Raji (cell line): Measurements from ENCODE around the gene MDFI.
A peak's percentile ranks its signal among the peaks of the same experiment; 100 is the strongest.

Experiments
- POLR2A ChIP-seq: IDR thresholded peaks from 2 replicates; pipeline ENCODE4 v1.6.1; 2011; ENCODE audit warnings: low read depth, low read length, control low read depth; ENCODE audit not compliant: insufficient read depth

Gene MDFI

GRCh38 chr6:41599015-41599851, 39.0 kb upstream of the MDFI start:
- no peak for TF ChIP-seq POLR2A

DNA sequence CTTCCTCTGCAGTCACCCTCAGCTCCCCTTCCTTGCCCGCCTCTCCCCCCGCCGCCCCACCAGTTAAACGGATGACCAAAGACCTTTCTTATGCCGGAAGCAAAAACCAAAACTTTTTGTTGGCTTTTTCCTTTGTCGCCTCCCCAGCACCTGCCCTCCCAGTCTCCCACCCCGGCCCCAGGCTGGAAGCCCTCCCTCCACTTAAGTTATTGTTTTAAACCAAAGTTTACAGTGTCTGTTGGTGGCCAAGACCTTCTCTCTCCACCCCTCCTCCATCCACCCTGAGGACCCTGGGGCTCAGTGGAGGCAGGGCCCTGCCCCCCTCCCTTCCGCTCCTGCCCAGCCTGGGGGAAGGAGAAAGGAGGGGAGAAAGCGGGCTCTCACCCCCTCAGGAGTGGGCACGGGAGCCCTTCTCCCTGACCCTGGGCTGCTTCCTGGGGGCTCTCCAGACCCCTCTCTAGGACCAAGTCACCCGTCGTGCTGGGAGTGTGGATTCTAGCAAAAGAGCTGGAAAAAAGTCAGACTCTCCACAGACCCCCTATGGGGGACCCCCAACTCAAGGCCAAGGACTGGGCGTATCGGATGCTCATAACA, 38.3 kb upstream of the MDFI start:
- no peak for TF ChIP-seq POLR2A

DNA sequence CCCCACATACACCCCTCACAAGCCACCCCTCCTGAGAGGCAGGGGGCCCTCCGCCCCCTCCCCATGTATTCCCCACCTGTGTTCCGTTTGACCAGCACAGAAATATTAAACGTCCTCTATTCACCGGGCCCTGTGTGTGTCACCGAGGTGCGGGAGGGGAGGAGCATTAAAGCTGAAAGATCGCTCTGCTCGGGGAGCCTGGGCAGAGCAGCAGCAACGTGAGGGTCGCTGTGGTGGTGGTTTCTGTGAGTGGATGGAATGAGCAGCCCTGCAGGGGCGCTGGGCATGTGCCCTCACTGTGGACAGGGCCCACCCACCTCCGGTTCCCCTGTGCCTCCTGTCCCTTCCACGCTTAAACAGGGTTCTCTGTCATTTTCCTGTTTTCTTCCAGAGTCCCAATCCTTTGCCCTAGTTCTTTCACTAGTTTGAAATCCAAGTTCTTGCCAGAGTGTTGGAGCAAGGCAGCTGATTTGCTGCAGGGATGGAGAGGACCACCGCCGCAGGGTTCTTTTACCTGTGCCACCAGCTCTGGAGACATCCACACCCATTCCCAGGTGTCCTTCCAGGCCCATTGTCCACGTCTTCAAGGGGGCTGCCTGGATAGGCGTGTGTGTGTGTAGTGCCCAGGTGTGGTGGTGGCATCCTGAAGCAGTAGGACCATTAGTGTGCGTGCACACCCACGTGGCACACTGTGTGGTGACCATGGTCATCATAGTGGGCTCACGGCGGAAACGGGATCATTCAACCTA, 37.6 kb upstream of the MDFI start:
- TF ChIP-seq POLR2A: no peak

DNA sequence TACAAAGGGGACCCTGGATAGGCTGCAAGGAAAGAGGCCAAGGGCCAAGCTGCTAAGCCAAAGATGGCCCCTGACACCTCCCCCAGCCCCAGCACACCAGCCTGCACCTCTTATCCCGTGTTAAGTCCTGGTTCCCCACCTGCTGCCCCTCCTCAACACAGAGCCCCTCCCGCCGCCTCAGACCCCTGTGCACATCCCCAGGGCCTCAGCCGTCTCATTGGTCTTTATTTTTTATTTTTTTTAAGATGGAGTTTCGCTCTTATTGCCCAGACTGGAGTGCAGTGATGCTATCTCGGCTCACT, 37.1 kb upstream of the MDFI start:
- no peak for TF ChIP-seq POLR2A

- TF ChIP-seq POLR2A: no peak
Measured at GRCh38 chr6:41602422-41602743, 35.9 kb upstream of the MDFI start.

GRCh38 chr6:41602864-41603608, 35.2 kb upstream of the MDFI start:
- peak; percentile 35; the same call in 1 of the 2 replicates for TF ChIP-seq POLR2A

GRCh38 chr6:41604006-41604405, 34.3 kb upstream of the MDFI start:
- TF ChIP-seq POLR2A: no peak

DNA sequence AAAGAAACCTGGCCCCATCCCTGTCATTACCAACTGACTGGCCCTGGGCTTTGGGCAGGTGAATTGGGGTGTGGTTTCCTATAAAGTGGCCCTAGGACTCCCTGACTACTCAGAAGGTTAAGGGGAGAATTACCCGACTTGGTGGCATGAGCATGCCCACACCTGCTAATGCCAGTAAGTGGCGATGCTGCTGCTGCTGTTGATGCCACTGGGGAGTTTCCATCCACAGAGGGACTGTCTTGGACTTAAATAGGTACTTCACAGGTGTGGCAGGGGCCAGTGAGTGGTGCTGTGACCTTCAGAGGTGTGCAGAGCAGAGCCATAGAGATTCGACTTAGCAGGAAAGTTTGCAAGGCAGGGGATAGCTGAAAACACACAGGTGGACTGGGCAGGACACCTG, 32.6 kb upstream of the MDFI start:
- TF ChIP-seq POLR2A: no peak

DNA sequence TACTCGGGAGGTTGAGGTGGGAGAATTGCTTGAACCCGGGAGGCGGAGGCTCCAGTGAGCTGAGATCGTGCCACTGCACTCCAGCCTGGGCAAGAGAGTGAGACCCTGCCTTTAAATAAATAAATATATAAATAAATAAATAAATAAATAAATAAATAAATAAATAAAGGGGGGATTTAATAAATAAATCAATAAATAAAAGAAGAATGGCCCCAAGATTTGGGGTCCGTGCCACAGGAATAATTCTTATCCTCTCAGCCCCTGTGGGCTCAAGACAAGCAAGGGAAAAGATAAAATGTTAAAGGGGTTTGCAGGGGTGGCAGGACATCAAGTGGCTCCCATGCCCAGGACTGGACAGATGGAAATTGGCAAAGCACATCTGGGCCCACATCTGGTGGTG, 31.2 kb upstream of the MDFI start:
- TF ChIP-seq POLR2A: no peak

DNA sequence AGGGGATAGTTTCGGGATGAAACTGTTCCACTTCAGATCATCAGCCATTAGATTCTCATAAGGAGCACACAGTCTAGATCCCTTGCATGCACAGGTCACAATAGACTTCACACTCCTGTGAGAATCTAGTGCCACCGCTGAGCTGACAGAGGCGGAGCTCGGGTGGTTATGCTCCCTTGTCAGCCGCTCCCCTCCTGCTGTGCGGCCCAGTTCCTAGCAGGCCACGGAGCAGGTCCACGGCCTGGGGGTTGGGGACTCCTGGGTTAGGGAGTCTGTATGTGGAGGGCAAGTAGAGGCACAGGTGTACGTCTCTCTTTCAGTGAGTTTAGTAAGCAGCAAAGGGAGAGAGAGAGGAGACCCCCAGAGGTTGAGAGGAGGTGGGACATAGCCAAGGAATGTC, 30.5 kb upstream of the MDFI start:
- no peak for TF ChIP-seq POLR2A

DNA sequence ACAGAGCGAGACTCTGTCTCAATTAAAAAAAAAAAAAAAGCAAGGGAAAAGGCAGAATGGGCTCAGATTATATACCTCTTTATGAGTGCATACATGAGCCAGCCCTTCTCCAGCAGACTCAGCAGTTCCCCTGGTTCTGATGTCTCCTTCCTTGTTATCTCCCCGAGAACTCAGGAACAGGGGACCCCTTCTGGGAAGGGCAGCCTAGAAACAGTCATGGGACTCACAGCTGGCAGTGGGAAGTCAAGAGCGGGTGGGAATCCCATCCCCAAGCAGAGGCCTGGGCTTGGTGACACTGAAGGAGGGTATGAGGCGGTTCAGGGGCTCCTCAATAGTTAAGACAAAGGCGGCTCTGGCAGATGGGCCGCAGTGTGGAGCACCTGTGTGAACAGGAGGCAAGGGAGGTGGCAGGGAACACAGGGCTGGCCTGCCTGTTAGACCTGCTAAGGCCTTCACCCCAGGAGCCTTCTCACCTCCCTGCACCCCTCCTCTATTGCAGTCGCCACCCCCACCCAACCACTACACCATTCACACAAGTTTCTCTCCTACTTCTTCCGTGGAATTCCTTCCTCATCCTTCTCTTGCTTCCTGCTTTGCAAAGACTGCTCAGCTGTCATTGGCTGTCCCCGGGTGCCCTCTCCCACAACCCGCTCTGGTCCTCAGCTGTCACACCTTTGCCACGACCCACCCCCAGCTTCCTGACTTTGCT, 29.7 kb upstream of the MDFI start:
- TF ChIP-seq POLR2A: no peak

GRCh38 chr6:41614715-41615114, 23.6 kb upstream of the MDFI start:
- no peak for TF ChIP-seq POLR2A

DNA sequence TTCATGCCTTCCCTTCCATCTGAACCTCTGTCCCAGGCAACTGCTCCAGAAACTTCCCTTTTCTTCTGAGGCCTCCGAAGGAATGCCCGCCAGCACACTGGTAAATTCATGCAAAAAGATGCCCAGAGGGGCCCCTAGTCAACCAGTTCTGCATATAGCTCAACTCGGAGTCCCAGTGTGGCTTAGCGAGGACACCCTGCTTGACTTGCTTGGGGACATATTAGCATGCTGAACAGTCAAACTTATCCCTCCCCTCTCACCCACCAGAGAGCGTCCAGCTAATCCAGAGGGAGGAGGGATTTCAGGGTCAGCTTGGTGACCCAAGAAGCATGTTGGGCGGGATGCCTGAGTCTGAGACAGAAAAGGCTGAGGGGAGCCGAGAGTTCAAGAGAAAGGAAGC, 23.0 kb upstream of the MDFI start:
- no peak for TF ChIP-seq POLR2A

DNA sequence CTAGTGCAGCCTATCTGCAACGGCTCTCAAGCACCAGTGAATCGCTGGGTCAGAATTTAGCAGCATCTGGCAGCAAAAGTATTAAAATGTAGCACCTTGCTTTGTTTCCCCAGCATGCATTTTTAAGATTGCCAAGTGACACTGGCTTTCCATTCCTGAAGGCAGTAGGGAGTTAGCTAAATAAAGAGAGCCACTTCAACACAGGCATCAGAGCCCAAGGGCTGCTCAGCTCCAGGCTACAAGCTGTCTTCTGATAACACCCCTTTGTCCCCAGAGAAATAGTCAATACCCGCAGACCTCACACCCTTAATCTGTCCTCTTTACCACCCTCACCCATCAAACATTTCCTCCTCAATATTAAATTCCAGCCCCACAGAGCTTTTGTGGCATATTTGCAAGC, 19.7 kb upstream of the MDFI start:
- TF ChIP-seq POLR2A: no peak

DNA sequence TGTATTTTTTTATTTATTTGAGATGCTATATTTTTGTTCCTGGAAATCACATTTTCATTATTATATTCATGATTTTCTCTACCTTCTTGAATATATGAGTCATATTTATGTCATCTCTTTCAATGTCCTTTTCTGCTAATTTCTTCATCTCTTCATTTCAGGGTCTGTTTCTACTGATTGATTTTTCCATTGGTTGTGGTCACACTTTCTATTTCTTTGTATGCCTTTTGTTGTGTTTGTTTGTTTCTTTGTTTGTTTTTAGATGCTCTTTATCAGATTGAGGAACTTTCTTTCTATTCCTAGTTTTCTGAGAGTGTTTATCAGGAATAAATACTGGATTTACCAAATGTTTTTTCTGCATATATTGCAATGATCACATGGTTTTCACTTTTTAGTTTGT, 16.9 kb upstream of the MDFI start:
- no peak for TF ChIP-seq POLR2A
